ENCODE results near the gene TMEM242. TPM values are rescaled to one million over a fixed set of nuclear protein-coding genes. Genes with fewer than 3 reads are reported as not detected.

Gene TMEM242
- polyA plus RNA-seq, 1 donor from 2014 or later, result 17.6 TPM

GRCh38 chr6:157274471-157275226, 48.7 kb downstream of the TMEM242 start:
- Histone ChIP-seq H3F3A (ENCODE audit: insufficient read depth, low read length, poor library complexity, severe bottlenecking) (no peaks in the 10 kb centered on the region), H3K27me3 (ENCODE audit: insufficient read depth, low read depth, low read length) (peaks cover 9% of the 10 kb centered on the region), H3K4me3 (ENCODE audit: low read length) (peak overlapping the region; percentile 73), H3K79me2 (replicated peaks; ENCODE audit: insufficient read depth, low read length) (no peaks in the 10 kb centered on the region), H3K36me3 (ENCODE audit: insufficient read depth, low read length) (no peaks in the 10 kb centered on the region), H3K9ac (ENCODE audit: low read length) (peak overlapping the region; percentile 69), H2AFZ (ENCODE audit: low read depth, low read length) (peak overlapping the region; percentile 63), H4K20me1 (ENCODE audit: insufficient read depth) (no peaks in the 10 kb centered on the region), H3K9me2 (ENCODE audit: insufficient read depth, low read length) (no peaks in the 10 kb centered on the region), H3K4me2 (ENCODE audit: low read length) (no peak overlapping the region), H3K9me3 (ENCODE audit: low read length) (no peaks in the 10 kb centered on the region), H3K27ac (ENCODE audit: low read length) (no peak overlapping the region)
- TF ChIP-seq EP300 (conservative IDR thresholded peaks at IDR 0.05; ENCODE audit: poor library complexity, severe bottlenecking) (peak; percentile 37), CTCF (IDR thresholded peaks at IDR 0.05; ENCODE audit: poor library complexity, severe bottlenecking) (peak; percentile 97), REST (IDR thresholded peaks at IDR 0.05; ENCODE audit: borderline replicate concordance) (no peak), RAD21 (conservative IDR thresholded peaks at IDR 0.05) (peak; percentile 92), MXI1 (conservative IDR thresholded peaks at IDR 0.05; ENCODE audit: poor library complexity, severe bottlenecking) (peak; percentile 63), POLR2AphosphoS5 (IDR thresholded peaks at IDR 0.05) (peak; percentile 17), TAF1 (IDR thresholded peaks at IDR 0.05; ENCODE audit: low read depth) (no peak), EZH2 (IDR thresholded peaks at IDR 0.05; ENCODE audit: borderline replicate concordance, insufficient read depth, low read length, poor library complexity, severe bottlenecking) (no peak), SMC3 (conservative IDR thresholded peaks at IDR 0.05; ENCODE audit: poor library complexity) (peak; percentile 96)

GRCh38 chr6:157273756-157274470, 49.4 kb downstream of the TMEM242 start:
- Histone ChIP-seq H3K9me3 (ENCODE audit: low read length) (no peaks in the 10 kb centered on the region), H3K4me2 (ENCODE audit: low read length) (no peak overlapping the region), H3K36me3 (ENCODE audit: insufficient read depth, low read length) (no peaks in the 10 kb centered on the region), H2AFZ (ENCODE audit: low read depth, low read length) (no peak overlapping the region), H3K4me3 (ENCODE audit: low read length) (peak overlapping the region; percentile 73), H3F3A (ENCODE audit: insufficient read depth, low read length, poor library complexity, severe bottlenecking) (no peaks in the 10 kb centered on the region), H3K79me2 (replicated peaks; ENCODE audit: insufficient read depth, low read length) (no peaks in the 10 kb centered on the region), H3K27ac (ENCODE audit: low read length) (no peak overlapping the region), H3K9ac (ENCODE audit: low read length) (peak overlapping the region; percentile 69), H3K9me2 (ENCODE audit: insufficient read depth, low read length) (no peaks in the 10 kb centered on the region), H3K27me3 (ENCODE audit: insufficient read depth, low read depth, low read length) (peaks cover 9% of the 10 kb centered on the region), H4K20me1 (ENCODE audit: insufficient read depth) (no peaks in the 10 kb centered on the region)
- TF ChIP-seq POLR2AphosphoS5 (IDR thresholded peaks at IDR 0.05), result no peak
- TF ChIP-seq MXI1 (conservative IDR thresholded peaks at IDR 0.05; ENCODE audit: poor library complexity, severe bottlenecking), result no peak
- TF ChIP-seq TAF1 (IDR thresholded peaks at IDR 0.05; ENCODE audit: low read depth), result no peak
- TF ChIP-seq EP300 (conservative IDR thresholded peaks at IDR 0.05; ENCODE audit: poor library complexity, severe bottlenecking), result no peak
- TF ChIP-seq EZH2 (IDR thresholded peaks at IDR 0.05; ENCODE audit: borderline replicate concordance, insufficient read depth, low read length, poor library complexity, severe bottlenecking), result no peak
- no peak for TF ChIP-seq CTCF (IDR thresholded peaks at IDR 0.05; ENCODE audit: poor library complexity, severe bottlenecking)
- TF ChIP-seq SMC3 (conservative IDR thresholded peaks at IDR 0.05; ENCODE audit: poor library complexity), result no peak
- TF ChIP-seq REST (IDR thresholded peaks at IDR 0.05; ENCODE audit: borderline replicate concordance), result no peak
- no peak for TF ChIP-seq RAD21 (conservative IDR thresholded peaks at IDR 0.05)
